Lower leg skin (tissue), 4 donors: ENCODE results near the gene TCOF1. TPM values are rescaled to one million over a fixed set of nuclear protein-coding genes. Genes with fewer than 3 reads are reported as not detected.

Source experiments
- DNase-seq, 2 donors: peaks; one replicate each; pipeline ENCODE4 v3.0.0-alpha.2; 2019; ENCODE audit warnings: low spot score in 2 of 2
- H3K4me3 ChIP-seq: fragments of 200-600 bp; sonication (generic); 2 replicates; pipeline ENCODE4 v1.5.1; 2017; ENCODE audit warnings: mild to moderate bottlenecking, low read depth; ENCODE audit not compliant: poor library complexity, severe bottlenecking
- CTCF ChIP-seq, 3 donors: fragments of 450-650 bp; IDR thresholded peaks; one replicate each; pipeline ENCODE4 v1.5.1; 2016; ENCODE audit warnings: antibody characterized with exemption in 3 of 3, mild to moderate bottlenecking in 3 of 3, moderate library complexity in 2 of 3
- POLR2A ChIP-seq, 2 donors: fragments of 450-650 bp; IDR thresholded peaks; one replicate each; pipeline ENCODE4 v1.6.1; 2016 to 2017; ENCODE audit warnings: antibody characterized with exemption in 2 of 2, mild to moderate bottlenecking in 1 of 2, moderate library complexity in 1 of 2
- WGBS, 2 donors: methylation state at CpG; one replicate each; pipeline ENCODE4 v1.1.5; 2018; 5-methylcytosine and 5-hydroxymethylcytosine counted together
- intact Hi-C: fragments of 100-400 bp; cut with DNase I; formaldehyde crosslinking; loops from one replicate; pipeline ENCODE4 v1.15.0; 2023; ENCODE audit warnings: low total_unique reads
- total RNA-seq, 4 donors: library from RNA; depleted of rRNA; stranded (reverse); fragments of >200 nt; gene quantifications; one replicate each; pipeline ENCODE4 v1.1.0, GENCODE V29; 2016

Gene TCOF1
- total RNA-seq, 4 donors from 2014 or later: 30.6 to 35.0 (median 32.2) TPM

- TF ChIP-seq POLR2A (IDR thresholded peaks at IDR 0.05): no peak
- WGBS, 2 donors: 48 to 52% methylated on average over 17 to 18 of the region's 18 CpGs
- no peak overlapping the region for H3K4me3 ChIP-seq
- no peak for DNase-seq
- intact Hi-C loops: no loop called here
These were observed 84.6 kb downstream of the TCOF1 start for GRCh38 chr5:150441813-150442698.

GRCh38 chr5:150442699-150443080 is 85.2 kb downstream of the TCOF1 start:
- intact Hi-C loops: no loop called here
- WGBS, 2 donors: 74 to 79% methylated on average over 6 of the region's 6 CpGs
- TF ChIP-seq POLR2A (IDR thresholded peaks at IDR 0.05) (no peak), CTCF (IDR thresholded peaks at IDR 0.05) (no peak)
- DNase-seq: no peak
- H3K4me3 ChIP-seq: no peak overlapping the region

GRCh38 chr5:150443242-150444075 is 86.0 kb downstream of the TCOF1 start:
- H3K4me3 ChIP-seq: no peak overlapping the region
- WGBS, 2 donors: 77% methylated on average over 15 of the region's 15 CpGs
- TF ChIP-seq POLR2A (IDR thresholded peaks at IDR 0.05): no peak
- TF ChIP-seq CTCF (IDR thresholded peaks at IDR 0.05): no peak
- DNase-seq: no peak
- intact Hi-C loops: no loop called here

- DNase-seq: no peak
- intact Hi-C loops: no loop called here
- WGBS, 2 donors: 72 to 80% methylated on average over 9 of the region's 9 CpGs
- TF ChIP-seq CTCF (IDR thresholded peaks at IDR 0.05) (no peak), POLR2A (IDR thresholded peaks at IDR 0.05) (no peak)
- no peak overlapping the region for H3K4me3 ChIP-seq
These were observed 87.3 kb downstream of the TCOF1 start for GRCh38 chr5:150444770-150445169.

- TF ChIP-seq POLR2A (IDR thresholded peaks at IDR 0.05) (no peak), CTCF (IDR thresholded peaks at IDR 0.05) (no peak)
- intact Hi-C loops: no loop called here
- no peak overlapping the region for H3K4me3 ChIP-seq
- no peak for DNase-seq
- WGBS, 2 donors: 94 to 96% methylated on average over 2 of the region's 2 CpGs
These were observed 88.6 kb downstream of the TCOF1 start for GRCh38 chr5:150446088-150446487.

- WGBS, 2 donors: 90% methylated on average over 6 of the region's 6 CpGs
- intact Hi-C loops: no loop called here
These were observed 89.1 kb downstream of the TCOF1 start for GRCh38 chr5:150446583-150446982.

More at GRCh38 chr5:150446583-150446982, 89.1 kb downstream of the TCOF1 start:
- DNase-seq: no peak
- TF ChIP-seq CTCF (IDR thresholded peaks at IDR 0.05) (no peak), POLR2A (IDR thresholded peaks at IDR 0.05) (no peak)
- H3K4me3 ChIP-seq: no peak overlapping the region
